Activated T-cell treated with anti-CD3 and anti-CD28 coated beads for 4 hours (primary cell): ENCODE results near the gene AUTS2.
"Not testable (repeated sequence)": the region's sequence is repeated elsewhere in the genome, so short reads cannot be mapped to it uniquely, and the experiment has no call there.

Experiments
- DNase-seq: peaks from one replicate; pipeline ENCODE4 v3.0.0-alpha.2; 2020

AUTS2 gene

DNA sequence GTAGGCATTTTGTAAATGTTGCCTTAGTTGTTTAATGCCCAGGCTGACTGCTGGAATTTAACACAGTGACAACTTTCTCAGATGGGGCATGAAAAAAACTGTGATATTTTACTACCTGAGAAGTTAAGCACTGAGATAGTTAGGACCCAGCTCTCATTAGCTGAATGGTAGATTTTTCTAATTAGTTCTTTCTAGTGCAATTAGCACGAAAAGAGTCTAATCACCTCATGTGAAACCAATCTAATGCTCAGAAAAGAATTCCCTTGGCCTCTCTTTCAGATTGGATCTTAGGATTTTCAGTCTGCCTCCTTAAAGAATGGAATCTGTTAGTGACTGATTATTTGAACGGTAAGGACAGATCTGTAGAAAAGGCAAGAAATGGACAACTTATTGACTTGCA, 743.2 kb downstream of the AUTS2 start:
- DNase-seq: no peak

- no peak for DNase-seq
Observed at GRCh38 chr7:70343519-70343918, 745.2 kb downstream of the AUTS2 start.

- DNase-seq: no peak
Observed at GRCh38 chr7:70344726-70345125, 746.5 kb downstream of the AUTS2 start.

DNA sequence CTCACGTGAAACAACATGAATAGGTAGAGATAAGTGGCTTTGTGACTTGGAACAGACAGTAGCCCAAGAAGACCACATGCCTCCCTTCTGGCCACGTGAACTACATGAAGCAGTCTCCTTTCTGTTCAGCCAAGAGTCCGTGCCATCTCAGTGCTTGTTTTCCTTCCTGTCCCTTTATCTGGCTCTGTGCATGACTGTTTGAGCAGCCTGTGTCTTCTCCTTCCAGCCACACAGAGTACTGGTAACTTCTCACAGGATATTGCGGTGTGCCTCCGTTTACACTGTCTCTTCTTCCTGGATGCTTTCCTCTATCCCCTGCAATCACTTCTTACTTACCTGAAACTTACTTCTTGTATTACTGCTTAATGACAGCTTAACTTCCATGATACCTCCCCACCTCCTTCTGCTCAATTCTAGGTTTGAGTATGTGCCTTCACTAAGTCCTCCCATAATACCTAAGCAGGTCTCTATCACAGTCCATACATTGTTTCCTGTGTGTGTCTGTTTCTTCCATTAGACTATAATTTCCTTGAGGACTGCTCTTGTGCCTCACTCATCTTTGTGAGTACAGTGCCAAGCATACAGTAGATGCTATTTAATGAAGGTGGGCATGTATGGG, 748.7 kb downstream of the AUTS2 start:
- no peak for DNase-seq

GRCh38 chr7:70347463-70348254, 749.4 kb downstream of the AUTS2 start:
- no peak for DNase-seq

- DNase-seq: no peak
Observed at GRCh38 chr7:70349031-70349430, 750.8 kb downstream of the AUTS2 start.

DNA sequence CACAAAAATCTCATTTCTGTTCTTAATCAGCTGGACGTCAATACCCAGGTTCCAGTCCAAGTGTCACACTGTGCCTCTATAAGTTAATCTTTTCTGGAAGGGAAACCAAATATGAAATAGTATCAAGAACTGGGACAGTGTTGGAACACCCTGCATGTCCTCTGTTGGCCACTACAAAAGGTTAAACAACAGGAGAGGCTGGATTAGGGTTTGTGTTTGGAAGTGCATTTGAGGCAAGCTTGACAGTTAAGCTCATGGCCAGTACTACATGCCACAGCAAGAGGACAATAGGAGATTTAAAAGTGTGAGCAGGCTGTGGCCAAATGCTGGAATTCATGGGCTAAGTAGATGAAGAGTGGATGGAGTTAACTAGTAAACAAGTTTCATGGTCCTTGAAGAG, 751.5 kb downstream of the AUTS2 start:
- DNase-seq: no peak

- DNase-seq: no peak
Observed at GRCh38 chr7:70352088-70352487, 753.8 kb downstream of the AUTS2 start.

- DNase-seq: no peak
Observed at GRCh38 chr7:70352906-70353305, 754.6 kb downstream of the AUTS2 start.

DNA sequence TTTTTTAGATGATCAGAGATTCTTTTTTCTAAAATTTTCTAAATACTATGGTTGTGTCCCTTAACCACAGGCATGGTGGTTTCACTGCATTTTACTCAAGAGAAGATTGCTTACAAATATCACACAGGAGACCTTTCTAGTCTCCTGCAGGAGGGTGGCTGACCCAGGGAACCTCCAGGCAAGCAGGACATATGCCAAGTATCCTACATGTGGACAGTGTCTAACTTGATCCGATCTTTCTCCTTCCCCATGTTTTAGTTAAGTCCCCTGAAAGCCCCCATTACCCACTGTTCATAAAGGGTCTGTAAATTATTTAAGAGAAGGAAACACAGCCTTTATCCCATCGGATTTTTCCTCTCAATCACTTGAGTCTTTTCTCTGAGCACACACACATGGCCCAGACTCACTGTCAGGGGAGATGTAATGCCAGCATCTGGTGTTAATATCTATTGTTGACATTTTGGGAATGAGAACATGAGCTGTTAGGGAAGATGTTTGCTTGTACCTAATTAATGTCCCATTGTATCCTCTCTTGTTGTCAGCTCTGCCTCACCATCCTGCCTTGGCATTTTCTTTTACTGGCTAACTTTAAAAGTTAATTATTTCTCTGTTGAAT, 755.2 kb downstream of the AUTS2 start:
- no peak for DNase-seq

DNA sequence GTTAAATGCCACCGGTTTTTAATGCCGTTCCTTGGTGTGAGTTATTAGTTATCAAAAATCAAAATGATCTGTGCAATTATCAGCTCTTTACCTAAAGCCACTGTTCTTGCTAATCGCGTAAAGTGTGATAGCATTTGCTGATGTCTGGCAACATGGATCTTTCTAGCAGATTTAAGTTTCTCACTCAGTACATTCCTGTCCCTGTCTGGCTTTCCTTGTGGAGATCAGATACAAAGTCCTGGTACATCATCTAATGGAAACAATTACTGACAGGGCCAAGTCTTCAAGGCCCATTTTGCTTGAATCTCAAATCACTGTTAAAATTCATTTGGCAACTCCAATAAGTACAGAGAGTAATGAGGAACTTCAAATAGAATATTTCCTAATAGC, 755.7 kb downstream of the AUTS2 start:
- DNase-seq: no peak

DNA sequence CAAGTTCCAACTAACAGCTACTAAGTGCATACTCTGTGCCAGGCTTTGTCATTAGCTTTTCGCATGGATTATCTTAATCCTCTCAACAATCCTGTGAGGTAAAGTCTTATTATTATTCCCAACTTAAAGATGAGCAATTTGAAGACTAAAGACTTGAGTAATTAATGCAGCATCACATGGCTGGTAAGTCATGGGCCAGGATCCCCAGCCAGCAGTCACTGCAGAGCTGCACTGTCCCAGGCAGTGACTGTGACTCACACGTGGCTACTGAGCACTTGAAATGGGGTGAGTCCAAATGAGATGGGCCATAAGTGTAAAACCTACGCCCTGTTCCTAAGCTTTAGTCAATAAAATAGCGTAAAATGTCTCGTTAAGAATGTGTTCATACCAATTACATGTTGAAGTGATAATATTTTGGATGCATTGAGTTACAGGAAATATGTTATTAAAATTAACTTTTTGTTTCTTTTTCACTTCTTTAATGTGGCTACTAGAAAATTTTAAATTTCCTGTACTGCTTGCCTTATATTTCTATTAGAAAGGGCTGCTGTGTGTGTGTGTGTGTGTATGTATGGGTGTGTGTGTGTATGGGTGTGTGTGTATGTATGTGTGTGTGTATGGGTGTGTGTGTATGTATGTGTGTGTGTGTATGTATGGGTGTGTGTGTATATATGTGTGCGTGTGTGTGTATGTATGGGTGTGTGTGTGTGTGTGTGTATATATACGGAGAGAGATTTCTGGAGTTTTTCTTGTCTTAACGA, 756.3 kb downstream of the AUTS2 start:
- no peak for DNase-seq

GRCh38 chr7:70355198-70356020, 757.1 kb downstream of the AUTS2 start:
- DNase-seq: no peak

DNA sequence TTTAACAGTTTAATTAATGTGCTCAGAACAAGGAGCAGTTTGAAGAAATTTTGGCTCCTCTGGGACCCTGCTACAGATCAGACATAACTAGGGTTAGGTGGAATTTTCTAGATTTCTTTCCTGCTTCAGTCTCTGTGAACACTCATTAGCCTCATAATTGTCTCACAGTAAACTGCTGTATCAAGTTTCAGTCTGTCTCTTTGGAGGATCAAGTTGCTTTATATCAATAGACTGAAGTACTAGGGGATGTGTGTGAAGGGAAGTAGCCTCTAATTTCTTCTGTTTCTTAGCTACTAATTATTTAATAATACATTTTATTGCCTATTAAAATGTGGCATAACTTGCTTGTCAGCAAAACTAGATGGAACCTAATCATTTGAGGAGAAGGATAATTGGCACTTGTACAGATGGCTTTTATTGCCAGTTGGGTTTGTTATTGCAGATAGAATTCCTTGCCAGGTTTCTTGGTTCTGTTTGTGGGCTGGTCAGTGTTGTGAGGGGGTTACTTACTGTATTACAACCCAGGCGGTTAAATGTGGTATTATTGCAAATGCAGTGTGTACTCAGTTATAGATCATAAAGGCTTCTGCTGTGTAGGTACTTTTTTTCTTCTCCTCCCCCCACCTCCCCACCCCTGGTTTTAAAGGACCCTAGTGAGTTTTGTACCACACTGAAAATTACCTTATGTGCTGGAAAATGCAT, 758.0 kb downstream of the AUTS2 start:
- DNase-seq: no peak

DNA sequence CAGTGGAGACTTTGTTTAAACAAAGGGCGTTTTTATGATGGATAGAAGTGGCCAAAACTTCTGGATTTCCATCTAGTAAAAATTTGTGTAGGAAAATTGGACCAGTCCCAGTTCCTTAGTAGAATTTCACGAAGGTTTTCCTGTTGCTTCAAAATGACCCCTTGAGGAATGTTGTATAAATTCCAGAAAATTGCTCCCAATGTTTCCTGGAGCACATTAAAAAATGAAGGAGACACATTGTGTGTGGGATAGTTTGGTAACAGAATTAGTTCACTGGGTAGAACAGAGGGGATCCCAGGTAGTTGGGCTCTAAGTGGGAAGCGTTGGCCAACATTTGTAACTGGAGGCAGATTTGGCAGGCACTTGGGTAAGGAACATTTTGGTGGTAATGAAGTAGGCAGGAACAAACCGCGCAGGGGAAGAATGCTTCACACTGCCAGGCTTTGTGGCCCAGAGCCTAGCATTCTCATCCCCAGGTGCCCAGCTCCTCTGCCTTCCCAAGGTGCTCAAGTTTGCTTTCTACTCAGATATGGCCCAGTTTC, 758.6 kb downstream of the AUTS2 start:
- DNase-seq: no peak

DNA sequence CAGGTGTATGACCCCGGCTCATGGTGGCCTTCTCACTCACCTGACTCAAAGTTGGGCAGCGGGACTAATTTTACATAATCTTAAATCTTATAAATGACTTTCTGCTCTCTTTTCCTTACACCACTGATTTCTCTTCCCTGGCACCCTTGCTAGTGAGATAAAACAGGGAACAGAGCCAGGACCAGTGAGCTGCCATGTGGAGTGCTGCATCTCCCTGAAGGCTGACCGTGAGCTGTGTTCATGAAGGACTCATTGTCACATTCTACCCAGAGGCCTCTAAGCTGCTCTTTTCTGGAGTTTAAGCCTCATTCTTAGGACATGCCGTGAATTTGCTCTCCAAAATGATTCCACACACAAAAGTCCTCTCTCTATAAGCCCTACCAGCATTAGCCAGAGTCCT, 762.3 kb downstream of the AUTS2 start:
- DNase-seq: no peak

DNA sequence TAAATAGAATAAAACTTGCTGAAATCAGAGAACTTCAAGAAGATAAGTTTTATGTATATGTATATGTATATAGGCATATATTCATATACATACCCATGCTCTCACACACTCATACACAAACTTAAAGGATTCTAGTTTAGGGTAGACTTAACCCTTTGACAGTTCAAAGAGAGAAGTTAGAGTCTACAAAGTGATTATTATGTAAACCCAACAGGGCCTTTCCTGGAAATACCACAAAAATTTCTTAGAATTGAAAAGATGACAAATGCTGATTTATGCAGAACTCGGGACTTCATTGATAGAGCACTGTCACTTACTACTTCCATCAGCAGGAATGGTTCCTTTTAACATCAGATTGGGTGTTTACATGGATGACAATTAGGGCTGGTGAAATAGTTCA, 763.5 kb downstream of the AUTS2 start:
- DNase-seq: no peak

DNA sequence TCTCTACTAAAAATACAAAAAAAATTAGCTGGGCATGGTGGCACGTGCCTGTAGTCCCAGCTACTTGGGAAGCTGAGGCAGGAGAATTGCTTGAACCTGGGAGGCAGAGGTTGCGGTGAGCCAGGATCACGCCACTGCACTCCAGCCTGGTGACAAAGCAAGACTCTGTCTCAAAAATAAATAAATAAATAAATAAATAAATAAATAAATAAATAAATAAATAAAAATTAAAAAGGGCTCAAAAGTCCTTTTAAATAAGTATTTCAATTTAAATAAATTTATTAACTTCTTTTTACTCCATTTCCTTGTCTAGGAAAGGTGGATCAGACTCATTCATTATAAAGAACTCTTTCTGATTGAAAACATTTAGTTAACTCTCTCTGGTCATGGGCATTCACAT, 766.1 kb downstream of the AUTS2 start:
- not testable (repeated sequence) for DNase-seq

DNA sequence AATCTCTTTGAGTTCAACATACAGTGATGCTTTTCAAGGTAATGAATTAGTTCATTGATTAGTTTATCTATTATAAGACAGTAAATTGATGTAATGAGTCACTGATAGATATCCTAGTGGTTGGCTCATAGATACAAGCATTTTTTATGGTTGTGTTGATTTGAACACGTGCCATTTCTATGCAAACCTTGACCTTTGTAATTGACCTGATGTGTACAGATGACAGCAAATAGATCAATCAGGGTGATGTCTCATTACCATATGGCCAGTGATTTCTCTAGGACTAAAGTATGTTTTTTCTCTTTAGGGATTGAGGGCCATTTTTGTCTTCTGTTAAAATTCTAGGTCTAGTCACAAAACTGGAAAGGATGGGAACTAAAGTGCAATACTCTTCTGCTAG, 773.4 kb downstream of the AUTS2 start:
- DNase-seq: no peak

DNA sequence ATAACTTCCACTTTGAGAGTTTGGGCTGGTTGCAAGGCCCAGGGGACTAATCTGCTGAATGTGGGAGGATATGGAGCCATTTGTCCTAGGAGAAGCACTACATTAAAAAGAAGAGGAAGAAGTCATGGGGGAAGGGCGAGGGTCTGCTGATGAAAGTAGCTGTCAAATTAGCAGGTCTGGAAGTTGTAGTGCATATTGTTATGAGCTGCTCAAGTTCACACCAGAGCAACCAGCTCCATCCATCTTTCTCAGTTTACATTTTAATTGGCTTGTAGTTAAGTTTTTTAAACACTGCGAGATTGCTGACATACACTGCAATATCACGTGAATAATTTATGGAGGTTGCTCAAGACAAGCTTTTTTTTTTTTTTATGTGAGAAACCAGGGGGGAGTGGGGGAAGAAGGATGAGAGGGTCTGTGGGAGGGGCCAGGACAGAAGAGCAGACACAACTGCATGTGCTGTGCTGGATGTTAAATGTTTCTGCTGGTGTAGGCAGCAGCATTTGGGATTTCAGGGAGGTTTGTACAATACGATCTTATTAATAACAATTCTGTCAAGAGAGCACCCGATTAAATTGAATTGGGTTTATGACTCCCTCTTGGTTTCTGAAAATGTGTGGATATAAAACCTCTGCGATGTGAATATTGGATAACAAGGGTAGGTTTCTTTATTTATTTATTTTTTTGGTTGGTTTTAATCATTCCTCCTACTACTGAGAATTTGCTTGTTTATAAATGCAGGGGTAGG, 774.7 kb downstream of the AUTS2 start:
- DNase-seq: no peak
